GM18502 (cell line): Measurements from ENCODE around the gene TECPR2.

Experiments used
- ATAC-seq: cut with Tn5 transposase; IDR thresholded peaks from one replicate; pipeline ENCODE4 v1.9.1; 2021; ENCODE audit warnings: mild to moderate bottlenecking; ENCODE audit not compliant: unreplicated experiment, poor library complexity

TECPR2 gene

GRCh38 chr14:102501751-102502315 is 139.1 kb downstream of the TECPR2 start:
- ATAC-seq, result no peak

GRCh38 chr14:102502571-102502970 is 139.8 kb downstream of the TECPR2 start:
- ATAC-seq, result no peak

DNA sequence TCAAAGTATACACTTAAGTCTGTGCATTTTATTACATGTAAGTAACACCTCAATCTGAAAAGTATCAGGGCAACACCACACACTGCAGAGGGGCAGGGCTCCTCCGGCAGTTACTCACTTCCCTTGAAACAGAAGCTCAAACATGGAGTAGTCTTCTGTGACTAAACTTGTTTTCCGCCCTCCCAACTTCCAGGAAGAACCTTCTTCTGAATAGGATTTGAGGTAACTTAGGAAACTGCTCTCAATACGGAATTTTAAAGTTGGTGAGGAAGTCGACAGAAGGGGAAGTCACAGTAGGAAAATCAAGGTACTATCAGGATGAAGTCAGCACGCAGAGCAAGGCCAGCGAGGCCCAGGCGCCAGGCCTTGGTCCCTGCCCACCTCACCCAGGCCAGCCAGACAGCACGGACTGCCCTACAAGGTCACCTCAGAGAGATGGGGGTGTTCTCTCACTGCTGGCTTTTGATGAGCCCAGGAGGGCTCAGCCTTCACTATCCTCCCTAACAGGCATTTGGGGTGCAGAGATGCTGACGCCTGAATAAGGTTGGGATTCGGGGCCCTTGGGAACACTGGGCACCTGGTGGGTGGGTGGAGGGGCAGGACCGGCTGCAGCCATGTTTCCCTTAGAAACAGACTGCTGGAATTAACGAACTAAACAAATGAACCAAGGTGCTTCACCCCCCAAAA is 141.0 kb downstream of the TECPR2 start:
- ATAC-seq, result no peak

DNA sequence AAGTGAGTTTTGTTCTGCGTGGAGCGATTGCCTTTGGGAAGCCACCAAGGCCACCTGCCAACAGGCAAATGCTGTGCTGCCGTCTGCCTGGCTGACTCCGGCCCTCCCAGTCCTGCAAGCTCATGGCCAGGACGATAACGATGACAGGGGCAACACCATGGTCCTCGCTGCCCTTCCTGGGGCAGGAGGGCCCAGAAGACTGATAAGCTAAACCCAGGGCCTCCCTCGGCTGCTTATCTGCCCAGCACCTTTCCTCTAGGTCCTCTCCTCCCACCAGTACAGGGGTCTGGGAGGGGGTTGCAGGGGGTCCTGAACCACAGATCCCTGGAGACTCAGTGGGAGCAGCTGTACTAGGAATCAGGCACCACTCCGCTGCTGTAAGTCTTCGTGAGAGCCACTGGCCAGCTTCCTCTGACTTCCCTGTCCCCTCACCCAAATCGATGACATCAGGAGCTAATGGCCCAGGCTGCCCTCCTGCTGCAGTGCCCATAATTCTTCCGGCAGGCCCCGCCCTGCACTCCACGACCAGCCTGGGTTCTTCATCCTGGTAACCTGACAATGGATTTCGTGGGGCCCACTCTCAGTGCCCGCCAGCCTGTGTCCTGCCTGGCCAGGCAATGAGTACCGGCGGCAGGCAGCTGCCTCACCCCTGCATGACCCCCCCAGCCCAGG is 141.7 kb downstream of the TECPR2 start:
- ATAC-seq, result no peak

- no peak for ATAC-seq
These were observed 142.4 kb downstream of the TECPR2 start for GRCh38 chr14:102505000-102505619.

DNA sequence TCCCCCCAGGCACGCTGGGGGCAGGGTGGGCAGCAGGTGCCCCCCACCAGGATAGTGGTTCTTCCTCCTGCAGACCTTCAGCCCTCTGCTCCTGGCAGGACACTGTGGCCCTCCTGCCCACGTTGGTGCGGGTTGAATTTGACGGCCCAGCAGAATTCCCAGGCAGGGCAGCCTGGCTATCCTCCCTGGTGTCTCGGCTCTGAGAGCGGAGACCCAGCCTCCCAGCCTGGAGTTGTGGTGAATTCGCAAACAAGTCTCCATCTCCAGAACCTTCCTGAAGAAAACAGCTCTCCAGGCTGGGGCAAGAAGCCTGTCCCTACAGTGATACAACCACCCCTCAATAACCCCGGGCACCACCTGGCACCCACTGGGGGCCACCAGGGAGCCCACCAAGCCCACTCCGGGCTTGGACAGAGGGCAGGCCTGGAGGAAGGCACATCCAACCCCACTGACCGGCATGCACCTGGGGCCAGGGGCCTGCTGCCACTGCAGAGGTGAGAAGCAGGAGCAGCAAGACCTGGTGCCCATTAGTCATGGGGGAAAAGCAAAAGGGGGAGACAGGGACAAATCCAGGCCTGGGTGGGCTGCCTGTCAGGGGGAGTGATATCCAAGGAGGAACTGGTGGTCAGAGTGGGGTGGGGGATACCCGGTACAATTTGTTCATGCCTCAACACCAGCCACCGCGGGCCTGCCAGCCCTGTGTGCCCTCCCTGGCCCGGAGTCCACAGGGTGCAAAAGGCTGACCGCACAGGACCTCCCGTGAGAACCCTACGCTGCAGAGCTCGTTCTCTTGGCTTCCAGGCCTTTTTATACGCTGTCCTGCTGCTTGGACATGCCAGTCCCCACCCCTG is 143.3 kb downstream of the TECPR2 start:
- ATAC-seq, result no peak

GRCh38 chr14:102506626-102506925 is 143.8 kb downstream of the TECPR2 start:
- ATAC-seq, result no peak

DNA sequence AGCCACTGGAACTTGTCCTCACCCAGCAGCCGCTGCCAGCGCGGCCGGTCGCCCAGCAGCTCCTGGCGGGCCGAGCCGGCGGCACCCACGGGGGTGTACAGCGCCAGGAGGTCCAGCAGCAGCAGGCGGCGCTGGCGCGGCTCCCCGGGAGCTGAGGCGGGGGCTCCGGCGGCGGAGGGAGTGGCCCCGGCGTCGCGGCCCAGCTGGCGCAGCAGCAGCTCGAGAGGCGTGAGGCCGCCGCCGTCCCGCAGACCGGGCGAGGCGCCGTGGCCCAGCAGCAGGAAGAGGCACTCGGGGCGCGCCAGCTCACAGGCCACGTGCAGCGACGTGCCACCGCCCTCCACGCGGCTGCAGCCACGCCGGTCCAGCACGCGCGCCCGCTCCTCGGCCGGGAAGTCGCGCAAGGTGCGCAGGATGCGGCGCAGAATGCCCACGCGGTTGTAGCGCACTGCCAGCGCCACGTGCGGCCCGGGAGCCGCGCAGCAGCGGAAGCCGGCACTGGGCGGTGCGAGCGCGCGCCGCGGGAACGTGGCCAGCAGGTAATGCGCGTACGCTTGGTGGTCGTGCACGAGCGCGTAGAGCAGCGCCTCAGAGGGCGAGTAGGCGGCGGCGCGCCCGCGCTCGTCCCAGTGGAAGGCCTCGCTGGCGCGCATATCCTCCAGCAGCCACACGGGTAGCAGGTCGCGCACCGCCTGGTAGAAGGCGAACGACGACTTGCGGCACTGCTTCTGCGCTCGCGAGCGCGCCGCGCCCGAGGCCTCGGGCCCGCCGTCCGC is 144.5 kb downstream of the TECPR2 start:
- ATAC-seq, result no peak

GRCh38 chr14:102507857-102508312 is 145.1 kb downstream of the TECPR2 start:
- no peak for ATAC-seq

- ATAC-seq, result no peak
These were observed 145.7 kb downstream of the TECPR2 start for GRCh38 chr14:102508410-102508773.

DNA sequence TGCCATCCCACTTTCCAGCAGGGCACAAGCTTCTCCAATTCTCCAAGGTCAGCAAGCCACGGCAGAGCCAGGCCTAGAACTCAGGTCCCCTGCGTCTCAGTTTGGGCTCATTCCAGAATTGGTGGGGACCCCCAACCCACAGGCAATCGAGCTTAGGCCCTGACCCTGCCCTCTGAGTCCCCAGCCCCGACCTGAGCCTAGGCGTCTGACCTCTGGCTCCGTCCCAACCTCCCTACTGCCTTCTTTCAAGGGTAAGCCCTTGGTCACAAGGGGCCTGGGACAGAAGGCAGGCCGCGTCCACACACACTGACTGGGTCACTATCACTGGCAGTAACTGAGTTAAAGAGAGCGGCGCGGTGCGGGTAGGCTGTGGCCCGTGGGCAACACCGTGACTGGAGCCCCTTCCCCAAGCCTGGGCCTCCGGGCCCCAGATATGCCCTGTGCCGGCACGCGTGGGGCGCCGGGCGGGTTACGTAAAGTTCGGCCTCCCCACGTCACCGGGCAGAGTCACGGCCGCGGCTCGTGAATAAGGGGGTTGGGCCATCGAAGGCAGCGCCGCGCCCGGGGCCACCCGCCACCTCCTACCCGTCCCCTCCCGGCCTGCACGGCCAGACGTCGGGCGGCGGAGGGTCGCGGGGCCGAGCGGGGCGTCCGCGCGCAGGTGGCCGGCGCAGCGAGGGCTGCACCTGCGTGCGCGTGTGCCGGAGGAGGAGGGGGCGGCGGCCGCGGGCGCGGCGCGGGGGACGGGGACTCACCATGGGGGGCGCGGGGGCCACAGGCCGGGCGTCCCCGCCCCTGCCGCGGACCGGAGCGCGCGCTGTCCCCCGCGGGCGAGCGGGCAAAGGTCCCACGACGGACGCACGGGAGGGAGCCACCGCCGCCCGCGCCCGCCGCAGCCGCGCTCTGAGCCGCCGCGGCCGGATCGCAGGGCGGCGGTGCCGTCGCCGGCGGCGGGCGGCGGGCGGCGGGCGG is 146.3 kb downstream of the TECPR2 start:
- peak; percentile 12 for ATAC-seq

DNA sequence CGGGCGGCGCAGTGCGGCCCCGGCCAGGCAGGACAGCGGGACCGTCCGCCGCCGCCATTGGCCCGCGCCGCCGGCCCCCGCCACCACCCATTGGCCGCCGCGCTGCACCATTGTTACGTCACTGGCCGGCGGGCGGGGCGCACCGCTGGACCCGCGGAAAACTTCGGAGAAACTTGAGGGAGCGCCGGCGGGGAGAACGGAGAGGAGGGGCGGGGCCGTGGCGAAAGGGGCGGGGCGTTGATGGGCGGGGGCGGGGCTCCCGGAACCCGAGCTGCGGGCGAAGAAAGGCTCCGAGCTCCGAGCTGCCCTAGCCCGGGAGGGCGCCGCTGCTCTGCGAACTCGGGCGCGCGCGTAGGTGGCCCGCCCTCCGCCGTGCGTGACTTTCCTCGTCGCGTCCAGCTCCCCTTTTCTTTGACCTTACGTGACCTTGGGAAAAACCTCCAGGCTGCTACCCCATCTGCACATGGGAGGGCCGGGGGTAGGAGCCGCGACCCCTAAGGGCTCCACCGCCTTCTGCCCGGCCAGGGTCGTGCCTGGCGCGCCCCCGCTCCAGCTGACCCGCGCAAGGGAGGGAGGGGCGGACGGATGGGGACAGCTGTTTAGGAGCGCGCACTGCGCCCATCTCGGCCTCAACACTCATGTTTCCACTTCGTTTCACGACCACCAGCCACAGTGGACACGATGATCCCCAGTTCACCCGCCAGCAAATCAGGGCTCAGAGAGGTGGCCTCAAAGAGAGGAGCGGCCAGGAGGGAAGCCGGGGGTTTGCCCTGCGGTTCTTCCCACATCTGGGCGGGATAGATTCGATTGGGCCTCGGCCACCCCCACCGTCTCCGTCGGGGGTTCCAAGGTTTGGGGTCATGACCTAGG is 147.2 kb downstream of the TECPR2 start, which contains the start of gene ANKRD9:
Gene ANKRD9, minus strand, starts transcription at position 31 of the 870 bp plus-strand sequence. CDS start 1,887 bp downstream, outside the sequence.
- peak; percentile 80 for ATAC-seq

GRCh38 chr14:102510616-102511520 is 148.1 kb downstream of the TECPR2 start:
- no peak for ATAC-seq

DNA sequence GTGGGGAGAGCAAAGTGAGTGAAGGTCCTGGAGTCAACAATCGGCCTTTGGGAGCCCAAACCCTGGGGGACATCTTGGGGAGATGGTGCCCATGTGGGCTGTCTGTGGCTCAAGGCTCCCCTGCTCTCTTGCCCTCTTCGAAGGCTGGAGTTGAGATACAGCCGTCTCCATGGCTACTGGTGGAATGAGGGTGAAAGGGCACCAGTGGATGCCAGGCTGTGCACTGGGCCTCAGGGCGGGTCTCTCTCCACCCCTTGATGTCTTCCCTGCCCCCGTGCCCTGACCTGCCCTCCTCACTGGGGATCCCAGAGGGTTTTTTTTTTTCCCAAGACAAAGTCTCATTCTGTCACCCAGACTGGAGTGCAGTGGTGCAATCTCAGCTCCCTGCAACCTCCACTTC is 148.8 kb downstream of the TECPR2 start:
- no peak for ATAC-seq

DNA sequence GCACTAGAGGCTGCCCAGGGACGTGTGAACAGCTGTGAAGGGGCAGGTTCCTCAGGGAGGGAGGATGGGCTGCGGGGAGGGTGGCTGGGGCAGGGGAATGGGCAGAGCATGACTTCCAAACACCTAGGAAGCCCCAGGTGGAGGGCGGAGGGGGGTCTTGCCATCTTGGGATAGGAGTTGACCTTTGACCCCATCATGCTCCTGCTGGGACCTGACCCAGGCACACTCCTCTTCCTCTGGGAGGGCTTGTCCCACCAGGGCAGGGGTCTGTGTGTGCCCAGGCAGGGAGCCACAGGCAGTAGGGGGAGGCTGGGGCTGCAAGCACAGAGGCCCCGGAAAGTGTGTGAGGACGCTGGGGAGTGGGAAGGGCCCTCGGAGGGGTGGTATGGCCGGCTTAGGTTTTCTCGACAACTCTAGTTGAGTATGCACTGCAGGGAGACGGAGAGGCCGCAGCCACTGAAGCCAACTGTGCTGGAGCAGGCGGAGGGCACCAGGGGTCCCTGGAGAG is 150.1 kb downstream of the TECPR2 start:
- no peak for ATAC-seq
